ENCODE measurements around the gene LDB2. TPM values are rescaled to one million over a fixed set of nuclear protein-coding genes. Genes with fewer than 3 reads are reported as not detected.

LDB2 gene
- total RNA-seq, 1 donor from 2014 or later: 137 TPM

- peak in 1 of 2 donors; percentile 64 for DNase-seq (ENCODE audit: low spot score in 2 of 2)
- H3K4me3 ChIP-seq: no peak overlapping the region
- intact Hi-C loops (cut with DNase I): loop anchor here (10.0 kb wide), 1 partner anchor 530 kb away; no protein-coding TSS in a partner anchor
- no peaks in the 10 kb centered on the region for H3K9me3 ChIP-seq
- TF ChIP-seq CTCF (IDR thresholded peaks at IDR 0.05): peak; percentile 38 to 56 (median 52)
- H3K27ac ChIP-seq: no peak overlapping the region
- no peaks in the 10 kb centered on the region for H3K27me3 ChIP-seq
- H3K4me1 ChIP-seq: no peaks in the 10 kb centered on the region
- H3K36me3 ChIP-seq: no peaks in the 10 kb centered on the region
Observed at GRCh38 chr4:16794816-16795445, 103.5 kb downstream of the LDB2 start.

GRCh38 chr4:16791460-16791859 lies 107.0 kb downstream of the LDB2 start:
- DNase-seq (ENCODE audit: low spot score in 2 of 2): no peak
- intact Hi-C loops (cut with DNase I): loop anchor here (10.0 kb wide), 1 partner anchor 533 kb away; no protein-coding TSS in a partner anchor
- no peaks in the 10 kb centered on the region for H3K27me3 ChIP-seq
- no peaks in the 10 kb centered on the region for H3K4me1 ChIP-seq
- TF ChIP-seq CTCF (IDR thresholded peaks at IDR 0.05): no peak
- H3K9me3 ChIP-seq: no peaks in the 10 kb centered on the region
- no peaks in the 10 kb centered on the region for H3K36me3 ChIP-seq
- no peak overlapping the region for H3K4me3 ChIP-seq
- H3K27ac ChIP-seq: no peak overlapping the region

GRCh38 chr4:16790508-16790907 lies 107.9 kb downstream of the LDB2 start:
- Histone ChIP-seq H3K36me3 (no peaks in the 10 kb centered on the region), H3K27me3 (no peaks in the 10 kb centered on the region), H3K27ac (no peak overlapping the region), H3K4me1 (no peaks in the 10 kb centered on the region), H3K9me3 (no peaks in the 10 kb centered on the region), H3K4me3 (no peak overlapping the region)
- TF ChIP-seq CTCF (IDR thresholded peaks at IDR 0.05): no peak
- intact Hi-C loops (cut with DNase I): loop anchor here (10.0 kb wide), 1 partner anchor 534 kb away; no protein-coding TSS in a partner anchor
- no peak for DNase-seq (ENCODE audit: low spot score in 2 of 2)

- Histone ChIP-seq H3K27ac (no peak overlapping the region), H3K4me3 (no peak overlapping the region), H3K36me3 (no peaks in the 10 kb centered on the region), H3K9me3 (no peaks in the 10 kb centered on the region), H3K27me3 (no peaks in the 10 kb centered on the region), H3K4me1 (no peaks in the 10 kb centered on the region)
- intact Hi-C loops (cut with DNase I): no loop called here
- DNase-seq (ENCODE audit: low spot score in 2 of 2): no peak
- no peak for TF ChIP-seq CTCF (IDR thresholded peaks at IDR 0.05)
Observed at GRCh38 chr4:16788868-16789267, 109.6 kb downstream of the LDB2 start.

GRCh38 chr4:16785793-16786527 lies 112.5 kb downstream of the LDB2 start:
- TF ChIP-seq CTCF (IDR thresholded peaks at IDR 0.05): no peak
- intact Hi-C loops (cut with DNase I): no loop called here
- H3K27ac ChIP-seq: no peak overlapping the region
- H3K36me3 ChIP-seq: no peaks in the 10 kb centered on the region
- no peaks in the 10 kb centered on the region for H3K4me1 ChIP-seq
- H3K27me3 ChIP-seq: no peaks in the 10 kb centered on the region
- no peak for DNase-seq (ENCODE audit: low spot score in 2 of 2)
- H3K9me3 ChIP-seq: no peaks in the 10 kb centered on the region
- no peak overlapping the region for H3K4me3 ChIP-seq
